HepG2 (cell line): Measurements from ENCODE around the gene PSMG3. TPM values are rescaled to one million over a fixed set of nuclear protein-coding genes. Genes with fewer than 3 reads are reported as not detected.

Experiments
- ATAC-seq: fragments of 200-7000 bp; cut with Tn5 transposase; 3 replicates; pipeline ENCODE4 v1.9.1; 2020; ENCODE audit warnings: mild to moderate bottlenecking, moderate library complexity
- BruUV-seq: library from RNA; stranded (reverse); fragments of 400-500 nt; replicated peaks from 2 replicates; lab custom pipeline; 2021; lab: Mats Ljungman, UMichigan
- CTCF ChIA-PET: fragments of 300-600 bp; formaldehyde crosslinking; extraction: SDS; loops from one replicate; lab custom pipeline; 2021; ENCODE audit warnings: low total read pairs, inconsistent platforms, low intra/inter-chr PET ratio; lab: Yijun Ruan, JAX
- POLR2A ChIA-PET: fragments of 350-600 bp; sonication (Branson Sonifier 250); formaldehyde crosslinking; loops from one replicate; lab custom pipeline; 2020; ENCODE audit warnings: antibody characterized with exemption, inconsistent platforms; lab: Yijun Ruan, JAX
- DNase-seq: peaks from one replicate; pipeline ENCODE4 v3.0.0-alpha.2; 2015; ENCODE audit warnings: low spot score
- FAIRE-seq: peaks from 3 replicates; lab custom pipeline; 2011; peaks lifted over from hg19 to GRCh38; lab: Jason Lieb, UNC
- H2AFZ ChIP-seq: one replicate; pipeline ENCODE4 v1.6.1; 2011; ENCODE audit warnings: low read length, inconsistent platforms
- H3K27ac ChIP-seq: fragments of 300-600 bp; 3 replicates; pipeline ENCODE4 v1.8.0; 2011; ENCODE audit warnings: mixed run types, mild to moderate bottlenecking, mixed read lengths, low read length, inconsistent platforms; ENCODE audit not compliant: insufficient read depth; ENCODE audit errors: extremely low read length
- H3K27me3 ChIP-seq, 2 experiments: fragments of 200-600 bp in 1 of 2; 2 replicates in 1 of 2; 3 replicates in 1 of 2; pipeline versions ENCODE4 v1.6.0 to v1.8.0; 2011; ENCODE audit warnings: low read length in 2 of 2, mild to moderate bottlenecking in 2 of 2, moderate library complexity in 2 of 2, inconsistent platforms in 1 of 2; ENCODE audit not compliant: insufficient read depth in 2 of 2, control insufficient read depth in 1 of 2
- H3K36me3 ChIP-seq, 2 experiments: fragments of 200-600 bp in 1 of 2; replicated peaks in 1 of 2; 2 replicates in 1 of 2; 3 replicates in 1 of 2; pipeline versions ENCODE4 v1.5.1 to v1.8.0; 2011; ENCODE audit warnings: low read length in 2 of 2, inconsistent platforms in 1 of 2; ENCODE audit not compliant: insufficient read depth in 2 of 2, control insufficient read depth in 1 of 2
- H3K4me1 ChIP-seq: 2 replicates; pipeline ENCODE4 v1.5.1; 2012; ENCODE audit warnings: low read length, inconsistent platforms; ENCODE audit not compliant: insufficient read depth
- H3K4me2 ChIP-seq: 2 replicates; pipeline ENCODE4 v1.6.0; 2011; ENCODE audit warnings: low read depth, low read length, inconsistent platforms
- H3K4me3 ChIP-seq, 3 experiments: fragments of 200-600 bp in 1 of 3; sonication (generic), shearing (Covaris generic) in 1 of 3; replicated peaks in 1 of 3; 2 replicates each; pipeline ENCODE4 v1.5.1; 2011 to 2016; ENCODE audit warnings: low read length in 3 of 3, inconsistent platforms in 2 of 3, low read depth in 2 of 3, mild to moderate bottlenecking in 2 of 3, control low read depth in 1 of 3, mixed read lengths in 1 of 3; ENCODE audit not compliant: insufficient read depth in 1 of 3
- H3K79me2 ChIP-seq: one replicate; pipeline ENCODE4 v1.6.1; 2011; ENCODE audit warnings: low read length, inconsistent platforms; ENCODE audit not compliant: insufficient read depth
- H3K9ac ChIP-seq: 2 replicates; pipeline ENCODE4 v1.6.0; 2011; ENCODE audit warnings: mild to moderate bottlenecking, low read depth, low read length, inconsistent platforms; ENCODE audit not compliant: insufficient read depth
- H3K9me3 ChIP-seq: 2 replicates; pipeline ENCODE4 v1.5.1; 2012; ENCODE audit warnings: mild to moderate bottlenecking, low read length
- H4K20me1 ChIP-seq: 2 replicates; pipeline ENCODE4 v1.6.0; 2011; ENCODE audit warnings: inconsistent platforms, mild to moderate bottlenecking, low read length, moderate library complexity; ENCODE audit not compliant: insufficient read depth
- SP2 ChIP-seq: sonication (generic); formaldehyde crosslinking; IDR thresholded peaks from 2 replicates; pipeline ENCODE4 v1.5.1; 2020; ENCODE audit warnings: mild to moderate bottlenecking, missing genetic modification reagents
- ZNF616 ChIP-seq: sonication (generic); formaldehyde crosslinking; IDR thresholded peaks from 2 replicates; pipeline ENCODE4 v1.5.0; 2020; ENCODE audit warnings: low read depth, mild to moderate bottlenecking, missing genetic modification reagents
- WGBS: methylation state at CpG from one replicate; pipeline ENCODE4 v1.1.6; 2017; ENCODE audit warnings: low lambda C conversion rate; 5-methylcytosine and 5-hydroxymethylcytosine counted together
- in situ Hi-C: cut with HindIII; loops from 2 replicates; pipeline ENCODE4 v1.10.0; 2017; ENCODE audit warnings: low pct_unique_long_range_greater_than_20kb; ENCODE audit not compliant: extremely low pct_ligation_motif_present
- intact Hi-C: fragments of 100-400 bp; cut with micrococcal nuclease; formaldehyde crosslinking; loops from one replicate; pipeline ENCODE4 v1.10.0; 2022; ENCODE audit not compliant: unreplicated experiment
- polyA plus RNA-seq, 8 experiments: library from polyadenylated mRNA; depleted of rRNA in 3 of 8; stranded (reverse) in 7 of 8; unstranded in 1 of 8; fragments of >200 nt; fragmentation: Illumina TruSeq in 4 of 8; extraction: Trizol in 4 of 8; gene quantifications; 2 replicates each; pipeline versions ENCODE4 v1.2.1 to v1.2.3, GENCODE V29; 2011 to 2016; ENCODE audit warnings: low read depth in 4 of 8, missing spikeins in 1 of 8, mixed read lengths in 1 of 8; ENCODE audit not compliant: insufficient read depth in 1 of 8
- total RNA-seq, 5 experiments: library from RNA; depleted of rRNA; stranded (reverse); fragments of >200 nt; fragmentation: Illumina TruSeq; extraction: Trizol; gene quantifications; 2 replicates each; pipeline ENCODE4 v1.2.3, GENCODE V29; 2016; ENCODE audit warnings: low read depth in 1 of 5
- TF ChIP-seq, protein P1 (sequence below): sonication (generic); formaldehyde crosslinking; IDR thresholded peaks from 2 replicates; pipeline ENCODE4 v1.4.0; 2020; ENCODE audit warnings: mild to moderate bottlenecking, low read depth, missing genetic modification reagents
- TF ChIP-seq, protein P2 (sequence below): sonication (generic); formaldehyde crosslinking; IDR thresholded peaks from 2 replicates; pipeline ENCODE4 v1.4.0; 2020; ENCODE audit warnings: mild to moderate bottlenecking, missing genetic modification reagents

Gene PSMG3
- total and polyA plus RNA-seq, 2 of the 13 experiments (the other 11 are each of a cell fraction or from before 2014, with no cell fraction given): 29.6 to 48.4 TPM

DNA sequence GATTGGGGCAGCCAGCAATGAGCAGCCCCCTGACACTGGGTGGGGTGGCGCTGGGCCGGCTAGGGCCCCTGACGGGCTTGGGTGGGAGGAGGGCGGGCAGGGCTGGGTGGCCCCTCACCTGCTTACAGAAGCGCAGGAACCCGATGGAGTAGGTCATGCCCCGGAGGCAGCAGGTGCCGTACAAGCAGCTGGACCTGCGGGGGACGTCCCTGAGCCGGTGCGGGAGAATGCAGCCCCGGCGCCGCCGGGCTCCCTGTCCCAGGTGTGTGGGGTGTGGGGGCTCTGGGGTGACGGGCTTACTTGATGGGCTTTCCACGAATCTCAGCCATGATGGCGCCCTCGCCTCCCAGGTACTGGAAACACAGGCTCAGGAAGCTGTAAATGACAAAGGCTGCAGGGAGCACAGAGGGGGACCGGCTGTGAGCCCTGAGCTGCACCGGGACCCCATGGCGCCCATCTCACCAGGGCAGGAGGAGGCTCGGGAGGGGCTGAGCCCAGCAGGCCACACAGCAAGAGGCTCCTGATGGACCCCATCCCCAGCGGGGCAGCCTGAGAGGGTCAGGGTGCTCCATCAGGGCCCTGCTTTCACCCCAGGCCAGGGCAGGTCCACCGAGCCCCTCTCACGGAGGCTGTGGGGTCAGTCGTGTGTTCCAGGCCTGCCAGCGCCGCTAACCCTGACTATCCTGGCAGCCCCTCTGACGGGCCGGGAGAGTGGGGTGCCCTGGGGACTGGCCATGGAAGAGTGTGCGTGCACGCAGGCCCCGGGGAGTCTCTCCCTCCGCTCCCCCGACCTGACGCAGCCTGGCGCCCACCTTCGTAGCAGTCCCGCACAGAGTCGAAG is 19.6 kb downstream of the PSMG3 start:
- ATAC-seq (no peak), DNase-seq (no peak), FAIRE-seq (no peak)
- H3K36me3 ChIP-seq: peaks cover 5 to 10% of the 10 kb centered on the region in 2 experiments; a peak in 4 of 5 replicates
- H3K4me1 ChIP-seq: peaks cover 15% of the 10 kb centered on the region
- H3K27me3 ChIP-seq: no peaks in the 10 kb centered on the region
- H3K9ac ChIP-seq: no peak overlapping the region
- H3K4me2 ChIP-seq: no peak overlapping the region
- no peak overlapping the region for H2AFZ ChIP-seq
- intact Hi-C loops: no loop called here
- no peaks in the 10 kb centered on the region for H3K9me3 ChIP-seq
- no peak overlapping the region for H3K27ac ChIP-seq
- no TSS peak for BruUV-seq
- no peaks in the 10 kb centered on the region for H4K20me1 ChIP-seq
- in situ Hi-C loops: no loop called here
- CTCF ChIA-PET: no interaction called here
- H3K4me3 ChIP-seq: no peak overlapping the region
- TF ChIP-seq SP2 (no peak), ZNF616 (CRISPR knock-in tag) (no peak)
- TF ChIP-seq, protein P1, sequence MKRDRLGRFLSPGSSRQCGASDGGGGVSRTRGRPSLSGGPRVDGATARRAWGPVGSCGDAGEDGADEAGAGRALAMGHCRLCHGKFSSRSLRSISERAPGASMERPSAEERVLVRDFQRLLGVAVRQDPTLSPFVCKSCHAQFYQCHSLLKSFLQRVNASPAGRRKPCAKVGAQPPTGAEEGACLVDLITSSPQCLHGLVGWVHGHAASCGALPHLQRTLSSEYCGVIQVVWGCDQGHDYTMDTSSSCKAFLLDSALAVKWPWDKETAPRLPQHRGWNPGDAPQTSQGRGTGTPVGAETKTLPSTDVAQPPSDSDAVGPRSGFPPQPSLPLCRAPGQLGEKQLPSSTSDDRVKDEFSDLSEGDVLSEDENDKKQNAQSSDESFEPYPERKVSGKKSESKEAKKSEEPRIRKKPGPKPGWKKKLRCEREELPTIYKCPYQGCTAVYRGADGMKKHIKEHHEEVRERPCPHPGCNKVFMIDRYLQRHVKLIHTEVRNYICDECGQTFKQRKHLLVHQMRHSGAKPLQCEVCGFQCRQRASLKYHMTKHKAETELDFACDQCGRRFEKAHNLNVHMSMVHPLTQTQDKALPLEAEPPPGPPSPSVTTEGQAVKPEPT: no peak
- TF ChIP-seq, protein P2, sequence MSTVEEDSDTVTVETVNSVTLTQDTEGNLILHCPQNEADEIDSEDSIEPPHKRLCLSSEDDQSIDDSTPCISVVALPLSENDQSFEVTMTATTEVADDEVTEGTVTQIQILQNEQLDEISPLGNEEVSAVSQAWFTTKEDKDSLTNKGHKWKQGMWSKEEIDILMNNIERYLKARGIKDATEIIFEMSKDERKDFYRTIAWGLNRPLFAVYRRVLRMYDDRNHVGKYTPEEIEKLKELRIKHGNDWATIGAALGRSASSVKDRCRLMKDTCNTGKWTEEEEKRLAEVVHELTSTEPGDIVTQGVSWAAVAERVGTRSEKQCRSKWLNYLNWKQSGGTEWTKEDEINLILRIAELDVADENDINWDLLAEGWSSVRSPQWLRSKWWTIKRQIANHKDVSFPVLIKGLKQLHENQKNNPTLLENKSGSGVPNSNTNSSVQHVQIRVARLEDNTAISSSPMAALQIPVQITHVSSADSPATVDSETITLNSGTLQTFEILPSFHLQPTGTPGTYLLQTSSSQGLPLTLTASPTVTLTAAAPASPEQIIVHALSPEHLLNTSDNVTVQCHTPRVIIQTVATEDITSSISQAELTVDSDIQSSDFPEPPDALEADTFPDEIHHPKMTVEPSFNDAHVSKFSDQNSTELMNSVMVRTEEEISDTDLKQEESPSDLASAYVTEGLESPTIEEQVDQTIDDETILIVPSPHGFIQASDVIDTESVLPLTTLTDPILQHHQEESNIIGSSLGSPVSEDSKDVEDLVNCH: no peak
- WGBS: over 99% methylated on average over 22 of the region's 42 CpGs
- POLR2A ChIA-PET: no interaction called here
- no peaks in the 10 kb centered on the region for H3K79me2 ChIP-seq
